IPS-NIHi7 (cell line): ENCODE measurements around the gene EYS.

Source experiments
- DNase-seq: peaks from one replicate; pipeline ENCODE4 v3.0.0; 2012; ENCODE audit warnings: mixed read lengths; ENCODE audit errors: extremely low spot score

EYS gene

GRCh38 chr6:64847396-64847795 lies 859.6 kb downstream of the EYS start:
- DNase-seq: no peak

- DNase-seq: no peak
Measured at GRCh38 chr6:64838726-64839125, 868.3 kb downstream of the EYS start.

GRCh38 chr6:64831680-64832079 lies 875.3 kb downstream of the EYS start:
- DNase-seq: no peak

- DNase-seq: no peak
Measured at GRCh38 chr6:64817525-64817924, 889.5 kb downstream of the EYS start.

GRCh38 chr6:64815718-64816117 lies 891.3 kb downstream of the EYS start:
- no peak for DNase-seq

GRCh38 chr6:64812138-64812537 lies 894.9 kb downstream of the EYS start:
- DNase-seq: no peak

GRCh38 chr6:64811119-64811518 lies 895.9 kb downstream of the EYS start:
- no peak for DNase-seq

- no peak for DNase-seq
Measured at GRCh38 chr6:64807785-64808184, 899.2 kb downstream of the EYS start.

GRCh38 chr6:64803470-64804166 lies 903.4 kb downstream of the EYS start:
- no peak for DNase-seq

- DNase-seq: no peak
Measured at GRCh38 chr6:64792534-64792933, 914.5 kb downstream of the EYS start.

- DNase-seq: no peak
Measured at GRCh38 chr6:64789476-64789875, 917.5 kb downstream of the EYS start.

GRCh38 chr6:64786736-64787135 lies 920.3 kb downstream of the EYS start:
- DNase-seq: no peak

- DNase-seq: no peak
Measured at GRCh38 chr6:64782877-64783276, 924.1 kb downstream of the EYS start.

- DNase-seq: no peak
Measured at GRCh38 chr6:64777941-64778785, 928.9 kb downstream of the EYS start.

GRCh38 chr6:64776359-64776758 lies 930.7 kb downstream of the EYS start:
- DNase-seq: no peak

- no peak for DNase-seq
Measured at GRCh38 chr6:64774881-64775280, 932.1 kb downstream of the EYS start.

GRCh38 chr6:64750910-64751309 lies 956.1 kb downstream of the EYS start:
- DNase-seq: no peak

GRCh38 chr6:64737418-64737817 lies 969.6 kb downstream of the EYS start:
- DNase-seq: no peak

- DNase-seq: no peak
Measured at GRCh38 chr6:64736421-64736950, 970.5 kb downstream of the EYS start.

GRCh38 chr6:64733433-64733832 lies 973.6 kb downstream of the EYS start:
- DNase-seq: no peak

GRCh38 chr6:64732888-64733287 lies 974.1 kb downstream of the EYS start:
- no peak for DNase-seq

- DNase-seq: no peak
Measured at GRCh38 chr6:64729522-64729921, 977.5 kb downstream of the EYS start.

GRCh38 chr6:64727075-64727474 lies 980.0 kb downstream of the EYS start:
- DNase-seq: no peak
